Measurements from ENCODE around the gene PPP1R14C. TPM values are rescaled to one million over a fixed set of nuclear protein-coding genes. Genes with fewer than 3 reads are reported as not detected.

The PPP1R14C gene
- total and polyA plus RNA-seq, 2 of the 13 experiments (the other 11 are each of a cell fraction or from before 2014, with no cell fraction given) = not detected

DNA sequence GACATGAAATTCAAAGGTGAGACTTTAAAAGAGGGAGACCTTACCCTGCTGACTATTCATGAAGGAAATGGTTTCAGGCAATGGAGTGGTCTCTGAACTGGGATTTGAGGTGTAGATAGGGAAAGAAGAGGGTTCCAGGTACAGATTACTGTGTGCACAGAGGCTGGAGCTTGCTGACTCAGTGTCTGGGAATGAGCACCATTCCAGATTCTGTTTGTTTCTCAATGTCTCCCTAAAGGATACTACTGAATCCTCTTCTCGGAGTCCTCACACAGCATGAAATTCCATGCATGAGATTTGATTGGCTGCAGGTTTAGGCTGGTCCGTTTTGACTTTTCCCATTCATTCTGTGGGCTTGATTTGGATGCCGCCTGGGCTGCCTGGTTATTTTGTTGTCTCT is 49.0 kb downstream of the PPP1R14C start (continued):
- no peak for TF ChIP-seq USF2 (IDR thresholded peaks at IDR 0.05; ENCODE audit: low read depth, low read length)
- TF ChIP-seq USF2 (CRISPR knock-in tag; IDR thresholded peaks at IDR 0.05; ENCODE audit: borderline replicate concordance) = no peak
- no peak for TF ChIP-seq TARDBP (CRISPR knock-in tag; IDR thresholded peaks at IDR 0.05)
- no peak for TF ChIP-seq SOX6 (IDR thresholded peaks at IDR 0.05)
- TF ChIP-seq SOX6 (CRISPR knock-in tag; IDR thresholded peaks at IDR 0.05) = no peak
- no peak for TF ChIP-seq ZNF282 (IDR thresholded peaks at IDR 0.05; ENCODE audit: partially characterized antibody)
- TF ChIP-seq ZFP62 (CRISPR knock-in tag; IDR thresholded peaks at IDR 0.05) = no peak
- TF ChIP-seq FOSL2 (CRISPR knock-in tag; IDR thresholded peaks at IDR 0.05) = no peak
- no peak for TF ChIP-seq ZNF724P (CRISPR knock-in tag; IDR thresholded peaks at IDR 0.05; ENCODE audit: borderline replicate concordance)

GRCh38 chr6:150194195-150194594 is 51.4 kb downstream of the PPP1R14C start:
- no peaks in the 10 kb centered on the region for H3K79me2 ChIP-seq (ENCODE audit: insufficient read depth, low read length)
- H3K4me1 ChIP-seq (ENCODE audit: insufficient read depth, low read length) = no peaks in the 10 kb centered on the region
- H4K20me1 ChIP-seq (ENCODE audit: insufficient read depth, low read length) = no peaks in the 10 kb centered on the region
- ChIA-PET POLR2A (no interaction called here), CTCF (ENCODE audit: low intra/inter-chr PET ratio, low total read pairs) (no interaction called here)
- H3K9ac ChIP-seq (ENCODE audit: insufficient read depth, low read depth, low read length) = no peak overlapping the region
- WGBS (ENCODE audit: low lambda C conversion rate) = 7% methylated on average over 2 of the region's 2 CpGs
- DNase-seq (ENCODE audit: low spot score) (no peak), FAIRE-seq (no peak), ATAC-seq (no peak)
- H3K27ac ChIP-seq (ENCODE audit: extremely low read length, insufficient read depth, low read length) = no peak overlapping the region
- no peaks in the 10 kb centered on the region for H3K9me3 ChIP-seq (ENCODE audit: low read length)
- in situ Hi-C loops (cut with HindIII; ENCODE audit: extremely low pct_ligation_motif_present, low pct_unique_long_range_greater_than_20kb) = no loop called here
- BruUV-seq (replicated peaks) = no TSS peak
- H3K27me3 ChIP-seq (ENCODE audit: control insufficient read depth in 1 of 2, insufficient read depth in 2 of 2, low read length in 2 of 2) = peaks cover 0 to 13% of the 10 kb centered on the region in 2 experiments; a peak in 3 of 5 replicates
- H2AFZ ChIP-seq (ENCODE audit: low read length) = no peak overlapping the region
- intact Hi-C loops (cut with micrococcal nuclease; ENCODE audit: unreplicated experiment) = no loop called here
- H3K36me3 ChIP-seq (replicated peaks in 1 of 2; ENCODE audit: control insufficient read depth in 1 of 2, insufficient read depth in 2 of 2, low read length in 2 of 2) = no peaks in the 10 kb centered on the region
- H3K4me2 ChIP-seq (ENCODE audit: low read depth, low read length) = no peak overlapping the region
- H3K4me3 ChIP-seq (replicated peaks in 1 of 3; ENCODE audit: insufficient read depth in 1 of 3, low read depth in 2 of 3, low read length in 3 of 3) = no peak overlapping the region
- TF ChIP-seq ZSCAN12 (CRISPR knock-in tag; IDR thresholded peaks at IDR 0.05) (no peak), ZNF577 (CRISPR knock-in tag; IDR thresholded peaks at IDR 0.05; ENCODE audit: borderline replicate concordance, low read depth) (no peak), ARID2 (CRISPR knock-in tag; IDR thresholded peaks at IDR 0.05; ENCODE audit: borderline replicate concordance) (no peak), ZNF382 (CRISPR knock-in tag; IDR thresholded peaks at IDR 0.05; ENCODE audit: borderline replicate concordance) (no peak), MIER3 (CRISPR knock-in tag; IDR thresholded peaks at IDR 0.05; ENCODE audit: borderline replicate concordance) (no peak), ZNF33B (CRISPR knock-in tag; IDR thresholded peaks at IDR 0.05) (no peak), ZNF138 (CRISPR knock-in tag; IDR thresholded peaks at IDR 0.05; ENCODE audit: low read depth) (no peak), MAFF (IDR thresholded peaks at IDR 0.05; ENCODE audit: low read depth, low read length) (no peak), ZSCAN30 (CRISPR knock-in tag; IDR thresholded peaks at IDR 0.05) (no peak), ZNF331 (CRISPR knock-in tag; IDR thresholded peaks at IDR 0.05) (no peak)
- TF ChIP-seq, protein P1, sequence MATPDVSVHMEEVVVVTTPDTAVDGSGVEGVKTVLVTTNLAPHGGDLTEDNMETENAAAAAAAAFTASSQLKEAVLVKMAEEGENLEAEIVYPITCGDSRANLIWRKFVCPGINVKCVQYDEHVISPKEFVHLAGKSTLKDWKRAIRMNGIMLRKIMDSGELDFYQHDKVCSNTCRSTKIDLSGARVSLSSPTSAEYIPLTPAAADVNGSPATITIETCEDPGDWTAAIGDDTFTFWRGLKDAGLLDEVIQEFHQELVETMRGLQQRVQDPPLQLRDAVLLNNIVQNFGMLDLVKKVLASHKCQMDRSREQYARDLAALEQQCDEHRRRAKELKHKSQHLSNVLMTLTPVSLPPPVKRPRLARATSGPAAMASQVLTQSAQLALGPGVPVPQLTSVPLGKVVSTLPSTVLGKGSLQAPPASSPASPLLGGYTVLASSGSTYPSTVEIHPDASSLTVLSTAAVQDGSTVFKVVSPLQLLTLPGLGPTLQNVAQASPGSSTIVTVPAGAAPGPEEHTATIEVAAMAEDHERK (CRISPR knock-in tag; IDR thresholded peaks at IDR 0.05; ENCODE audit: low read depth) = no peak
- TF ChIP-seq, protein P2, sequence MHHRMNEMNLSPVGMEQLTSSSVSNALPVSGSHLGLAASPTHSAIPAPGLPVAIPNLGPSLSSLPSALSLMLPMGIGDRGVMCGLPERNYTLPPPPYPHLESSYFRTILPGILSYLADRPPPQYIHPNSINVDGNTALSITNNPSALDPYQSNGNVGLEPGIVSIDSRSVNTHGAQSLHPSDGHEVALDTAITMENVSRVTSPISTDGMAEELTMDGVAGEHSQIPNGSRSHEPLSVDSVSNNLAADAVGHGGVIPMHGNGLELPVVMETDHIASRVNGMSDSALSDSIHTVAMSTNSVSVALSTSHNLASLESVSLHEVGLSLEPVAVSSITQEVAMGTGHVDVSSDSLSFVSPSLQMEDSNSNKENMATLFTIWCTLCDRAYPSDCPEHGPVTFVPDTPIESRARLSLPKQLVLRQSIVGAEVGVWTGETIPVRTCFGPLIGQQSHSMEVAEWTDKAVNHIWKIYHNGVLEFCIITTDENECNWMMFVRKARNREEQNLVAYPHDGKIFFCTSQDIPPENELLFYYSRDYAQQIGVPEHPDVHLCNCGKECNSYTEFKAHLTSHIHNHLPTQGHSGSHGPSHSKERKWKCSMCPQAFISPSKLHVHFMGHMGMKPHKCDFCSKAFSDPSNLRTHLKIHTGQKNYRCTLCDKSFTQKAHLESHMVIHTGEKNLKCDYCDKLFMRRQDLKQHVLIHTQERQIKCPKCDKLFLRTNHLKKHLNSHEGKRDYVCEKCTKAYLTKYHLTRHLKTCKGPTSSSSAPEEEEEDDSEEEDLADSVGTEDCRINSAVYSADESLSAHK (CRISPR knock-in tag; IDR thresholded peaks at IDR 0.05; ENCODE audit: borderline replicate concordance) = no peak

Data from HepG2 (cell line).